ENCODE data around the gene GABARAPL1. TPM values are rescaled to one million over a fixed set of nuclear protein-coding genes. Genes with fewer than 3 reads are reported as not detected.

The GABARAPL1 gene
- polyA plus RNA-seq, 2 of the 4 experiments (the other 2 are of a cell fraction): 35.9 to 46.2 TPM

DNA sequence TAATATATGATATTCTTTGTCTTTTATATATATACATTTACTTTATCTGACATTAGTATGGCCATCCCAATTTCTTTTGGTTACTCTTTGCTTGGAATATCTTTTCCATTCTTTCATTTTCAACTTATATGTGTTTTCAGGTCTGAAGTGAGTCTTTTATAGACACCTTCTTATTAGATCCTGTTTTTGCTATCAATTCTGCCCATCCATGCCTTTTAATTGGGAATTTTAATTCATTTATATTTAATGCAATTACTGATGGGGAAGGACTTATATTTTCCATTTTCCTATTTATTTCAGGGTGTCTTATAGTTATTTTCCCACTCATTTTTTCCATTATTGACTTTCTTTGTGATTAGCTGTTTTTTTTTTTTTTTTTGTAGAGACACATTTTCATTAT is 43.4 kb downstream of the GABARAPL1 start:
- Histone ChIP-seq H3K4me3 (no peak overlapping the region), H3K9me3 (0 out of 3 replicates have a peak, but pooled peaks cover 6% of the 10 kb centered on the region), H3K4me1 (no peaks in the 10 kb centered on the region), H3K27ac (no peak overlapping the region), H3K4me2 (no peak overlapping the region)
- ChIA-PET CTCF (no interaction called here), POLR2A (no interaction called here)
- DNase-seq (ENCODE audit: low read depth in 1 of 2, low spot score in 1 of 2): no peak
- TF ChIP-seq, protein P1, sequence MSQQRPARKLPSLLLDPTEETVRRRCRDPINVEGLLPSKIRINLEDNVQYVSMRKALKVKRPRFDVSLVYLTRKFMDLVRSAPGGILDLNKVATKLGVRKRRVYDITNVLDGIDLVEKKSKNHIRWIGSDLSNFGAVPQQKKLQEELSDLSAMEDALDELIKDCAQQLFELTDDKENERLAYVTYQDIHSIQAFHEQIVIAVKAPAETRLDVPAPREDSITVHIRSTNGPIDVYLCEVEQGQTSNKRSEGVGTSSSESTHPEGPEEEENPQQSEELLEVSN (IDR thresholded peaks at IDR 0.05; ENCODE audit: borderline replicate concordance, low read depth): no peak
- TF ChIP-seq HOXB5 (CRISPR knock-in tag; IDR thresholded peaks at IDR 0.05): no peak
- no peak for TF ChIP-seq CHD4 (IDR thresholded peaks at IDR 0.05; ENCODE audit: borderline replicate concordance)
- TF ChIP-seq, protein P2, sequence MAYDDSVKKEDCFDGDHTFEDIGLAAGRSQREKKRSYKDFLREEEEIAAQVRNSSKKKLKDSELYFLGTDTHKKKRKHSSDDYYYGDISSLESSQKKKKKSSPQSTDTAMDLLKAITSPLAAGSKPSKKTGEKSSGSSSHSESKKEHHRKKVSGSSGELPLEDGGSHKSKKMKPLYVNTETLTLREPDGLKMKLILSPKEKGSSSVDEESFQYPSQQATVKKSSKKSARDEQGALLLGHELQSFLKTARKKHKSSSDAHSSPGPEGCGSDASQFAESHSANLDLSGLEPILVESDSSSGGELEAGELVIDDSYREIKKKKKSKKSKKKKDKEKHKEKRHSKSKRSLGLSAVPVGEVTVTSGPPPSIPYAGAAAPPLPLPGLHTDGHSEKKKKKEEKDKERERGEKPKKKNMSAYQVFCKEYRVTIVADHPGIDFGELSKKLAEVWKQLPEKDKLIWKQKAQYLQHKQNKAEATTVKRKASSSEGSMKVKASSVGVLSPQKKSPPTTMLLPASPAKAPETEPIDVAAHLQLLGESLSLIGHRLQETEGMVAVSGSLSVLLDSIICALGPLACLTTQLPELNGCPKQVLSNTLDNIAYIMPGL (CRISPR knock-in tag; IDR thresholded peaks at IDR 0.05; ENCODE audit: borderline replicate concordance): no peak
- TF ChIP-seq, protein P3, sequence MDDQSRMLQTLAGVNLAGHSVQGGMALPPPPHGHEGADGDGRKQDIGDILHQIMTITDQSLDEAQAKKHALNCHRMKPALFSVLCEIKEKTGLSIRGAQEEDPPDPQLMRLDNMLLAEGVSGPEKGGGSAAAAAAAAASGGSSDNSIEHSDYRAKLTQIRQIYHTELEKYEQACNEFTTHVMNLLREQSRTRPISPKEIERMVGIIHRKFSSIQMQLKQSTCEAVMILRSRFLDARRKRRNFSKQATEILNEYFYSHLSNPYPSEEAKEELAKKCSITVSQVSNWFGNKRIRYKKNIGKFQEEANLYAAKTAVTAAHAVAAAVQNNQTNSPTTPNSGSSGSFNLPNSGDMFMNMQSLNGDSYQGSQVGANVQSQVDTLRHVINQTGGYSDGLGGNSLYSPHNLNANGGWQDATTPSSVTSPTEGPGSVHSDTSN (IDR thresholded peaks at IDR 0.05): no peak
- no peak for TF ChIP-seq CBX8 (IDR thresholded peaks at IDR 0.05)
- TF ChIP-seq, protein P4, sequence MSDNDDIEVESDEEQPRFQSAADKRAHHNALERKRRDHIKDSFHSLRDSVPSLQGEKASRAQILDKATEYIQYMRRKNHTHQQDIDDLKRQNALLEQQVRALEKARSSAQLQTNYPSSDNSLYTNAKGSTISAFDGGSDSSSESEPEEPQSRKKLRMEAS (IDR thresholded peaks at IDR 0.05): no peak
- no peak for TF ChIP-seq ZC3H11A (IDR thresholded peaks at IDR 0.05)
- no peak for TF ChIP-seq HEYL (CRISPR knock-in tag; IDR thresholded peaks at IDR 0.05)
- no peak for TF ChIP-seq POLR2AphosphoS2 (conservative IDR thresholded peaks at IDR 0.05; ENCODE audit: low read length)
- TF ChIP-seq HOXA7 (CRISPR knock-in tag; IDR thresholded peaks at IDR 0.05): no peak
- no peak for TF ChIP-seq ZSCAN20 (CRISPR knock-in tag; IDR thresholded peaks at IDR 0.05)
- no peak for TF ChIP-seq JUN (IDR thresholded peaks at IDR 0.05)
- TF ChIP-seq, protein P5, sequence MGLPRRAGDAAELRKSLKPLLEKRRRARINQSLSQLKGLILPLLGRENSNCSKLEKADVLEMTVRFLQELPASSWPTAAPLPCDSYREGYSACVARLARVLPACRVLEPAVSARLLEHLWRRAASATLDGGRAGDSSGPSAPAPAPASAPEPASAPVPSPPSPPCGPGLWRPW (IDR thresholded peaks at IDR 0.05): no peak
- no peak for TF ChIP-seq NR3C1 (IDR thresholded peaks at IDR 0.05)
- no peak for FAIRE-seq
- ATAC-seq: no peak

DNA sequence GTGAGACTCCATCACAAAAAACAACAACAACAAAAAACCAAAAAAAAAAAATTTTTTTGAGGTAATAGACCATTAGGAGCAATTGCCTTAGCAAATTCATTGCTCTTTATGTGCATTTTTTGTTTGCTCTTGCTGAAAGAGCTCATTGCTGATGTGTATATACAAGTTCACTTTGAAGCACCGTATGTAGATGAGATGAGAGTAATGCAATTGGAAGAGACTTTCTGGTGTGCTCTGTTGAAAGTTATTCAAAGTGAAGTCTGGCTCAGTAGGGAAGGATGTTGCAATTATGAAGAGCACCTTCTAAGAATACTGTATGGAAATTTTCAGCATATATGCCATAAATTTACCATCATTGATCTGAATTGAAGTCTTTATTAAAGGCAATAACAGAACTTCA is 48.2 kb downstream of the GABARAPL1 start:
- H3K9me3 ChIP-seq: 0 out of 3 replicates have a peak, but pooled peaks cover 1% of the 10 kb centered on the region
- DNase-seq (ENCODE audit: low read depth in 1 of 2, low spot score in 1 of 2) (no peak), FAIRE-seq (no peak), ATAC-seq (no peak)
- no peak overlapping the region for H3K4me3 ChIP-seq
- H3K4me1 ChIP-seq: no peaks in the 10 kb centered on the region
- ChIA-PET POLR2A (no interaction called here), CTCF (interaction anchor here (0.7 kb wide), 2 partner anchors 40 to 64 kb away, joined by 3 read pairs; no protein-coding TSS in a partner anchor)
- 2% methylated on average over 1 of the region's 1 CpG for WGBS (ENCODE audit: missing lambda C conversion rate)
- TF ChIP-seq RNF2 (IDR thresholded peaks at IDR 0.05; ENCODE audit: borderline replicate concordance, low read depth): no peak
- TF ChIP-seq TFCP2L1 (CRISPR knock-in tag; IDR thresholded peaks at IDR 0.05): no peak
- TF ChIP-seq, protein P5 (IDR thresholded peaks at IDR 0.05): no peak
- TF ChIP-seq NFE2L2 (conservative IDR thresholded peaks at IDR 0.05; ENCODE audit: low read length): no peak
- H3K27ac ChIP-seq: no peak overlapping the region
- no peak overlapping the region for H3K4me2 ChIP-seq

DNA sequence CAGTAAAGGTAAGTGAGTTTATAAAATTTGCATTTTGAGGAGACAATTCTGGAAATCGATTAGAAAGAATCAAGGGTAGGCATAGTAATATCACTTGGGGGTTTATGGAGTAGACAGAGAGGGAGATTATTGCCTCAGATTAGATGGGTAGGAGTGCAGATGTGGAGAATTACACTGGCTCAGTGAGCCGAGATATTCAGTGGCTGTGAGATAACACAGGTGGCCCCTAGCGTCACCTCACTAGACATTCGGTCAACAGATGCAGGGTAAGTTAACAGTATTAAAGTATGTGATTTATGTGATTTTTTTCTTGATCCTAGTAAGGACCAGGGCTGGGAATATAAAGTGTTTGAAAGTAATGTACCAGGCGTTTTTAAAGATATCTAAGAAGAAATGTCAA is 55.4 kb downstream of the GABARAPL1 start:
- Histone ChIP-seq H3K9me3 (no peaks in the 10 kb centered on the region), H3K27ac (no peak overlapping the region), H3K4me1 (no peaks in the 10 kb centered on the region), H3K4me3 (no peak overlapping the region), H3K4me2 (no peak overlapping the region)
- ChIA-PET CTCF (interaction anchor here (0.6 kb wide), 1 partner anchor 77 kb away, joined by 4 read pairs; no protein-coding TSS in a partner anchor), POLR2A (no interaction called here)
- DNase-seq (ENCODE audit: low read depth in 1 of 2, low spot score in 1 of 2): no peak
- no peak for ATAC-seq
- FAIRE-seq: no peak
- 53% methylated on average over 5 of the region's 5 CpGs for WGBS (ENCODE audit: missing lambda C conversion rate)
- TF ChIP-seq MYC (IDR thresholded peaks at IDR 0.05; ENCODE audit: borderline replicate concordance, low read length) (no peak), EP300 (IDR thresholded peaks at IDR 0.05) (no peak), FOSB (CRISPR knock-in tag; IDR thresholded peaks at IDR 0.05) (no peak), HDAC2 (IDR thresholded peaks at IDR 0.05) (no peak), CBX8 (IDR thresholded peaks at IDR 0.05) (no peak)
- TF ChIP-seq, protein P6, sequence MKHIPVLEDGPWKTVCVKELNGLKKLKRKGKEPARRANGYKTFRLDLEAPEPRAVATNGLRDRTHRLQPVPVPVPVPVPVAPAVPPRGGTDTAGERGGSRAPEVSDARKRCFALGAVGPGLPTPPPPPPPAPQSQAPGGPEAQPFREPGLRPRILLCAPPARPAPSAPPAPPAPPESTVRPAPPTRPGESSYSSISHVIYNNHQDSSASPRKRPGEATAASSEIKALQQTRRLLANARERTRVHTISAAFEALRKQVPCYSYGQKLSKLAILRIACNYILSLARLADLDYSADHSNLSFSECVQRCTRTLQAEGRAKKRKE (CRISPR knock-in tag; IDR thresholded peaks at IDR 0.05; ENCODE audit: low read depth): no peak
- TF ChIP-seq, protein P7, sequence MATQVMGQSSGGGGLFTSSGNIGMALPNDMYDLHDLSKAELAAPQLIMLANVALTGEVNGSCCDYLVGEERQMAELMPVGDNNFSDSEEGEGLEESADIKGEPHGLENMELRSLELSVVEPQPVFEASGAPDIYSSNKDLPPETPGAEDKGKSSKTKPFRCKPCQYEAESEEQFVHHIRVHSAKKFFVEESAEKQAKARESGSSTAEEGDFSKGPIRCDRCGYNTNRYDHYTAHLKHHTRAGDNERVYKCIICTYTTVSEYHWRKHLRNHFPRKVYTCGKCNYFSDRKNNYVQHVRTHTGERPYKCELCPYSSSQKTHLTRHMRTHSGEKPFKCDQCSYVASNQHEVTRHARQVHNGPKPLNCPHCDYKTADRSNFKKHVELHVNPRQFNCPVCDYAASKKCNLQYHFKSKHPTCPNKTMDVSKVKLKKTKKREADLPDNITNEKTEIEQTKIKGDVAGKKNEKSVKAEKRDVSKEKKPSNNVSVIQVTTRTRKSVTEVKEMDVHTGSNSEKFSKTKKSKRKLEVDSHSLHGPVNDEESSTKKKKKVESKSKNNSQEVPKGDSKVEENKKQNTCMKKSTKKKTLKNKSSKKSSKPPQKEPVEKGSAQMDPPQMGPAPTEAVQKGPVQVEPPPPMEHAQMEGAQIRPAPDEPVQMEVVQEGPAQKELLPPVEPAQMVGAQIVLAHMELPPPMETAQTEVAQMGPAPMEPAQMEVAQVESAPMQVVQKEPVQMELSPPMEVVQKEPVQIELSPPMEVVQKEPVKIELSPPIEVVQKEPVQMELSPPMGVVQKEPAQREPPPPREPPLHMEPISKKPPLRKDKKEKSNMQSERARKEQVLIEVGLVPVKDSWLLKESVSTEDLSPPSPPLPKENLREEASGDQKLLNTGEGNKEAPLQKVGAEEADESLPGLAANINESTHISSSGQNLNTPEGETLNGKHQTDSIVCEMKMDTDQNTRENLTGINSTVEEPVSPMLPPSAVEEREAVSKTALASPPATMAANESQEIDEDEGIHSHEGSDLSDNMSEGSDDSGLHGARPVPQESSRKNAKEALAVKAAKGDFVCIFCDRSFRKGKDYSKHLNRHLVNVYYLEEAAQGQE (IDR thresholded peaks at IDR 0.05): no peak
- TF ChIP-seq, protein P2 (CRISPR knock-in tag; IDR thresholded peaks at IDR 0.05; ENCODE audit: borderline replicate concordance): no peak
